GM11168 (cell line): ENCODE measurements around the gene KCTD12.

Source experiments
- in situ Hi-C: fragments of 300-500 bp; cut with MboI; formaldehyde crosslinking; loops from one replicate; pipeline ENCODE4 v1.12.0; 2022; ENCODE audit warnings: low sequenced_read_pairs; ENCODE audit not compliant: unreplicated experiment

KCTD12 gene

DNA sequence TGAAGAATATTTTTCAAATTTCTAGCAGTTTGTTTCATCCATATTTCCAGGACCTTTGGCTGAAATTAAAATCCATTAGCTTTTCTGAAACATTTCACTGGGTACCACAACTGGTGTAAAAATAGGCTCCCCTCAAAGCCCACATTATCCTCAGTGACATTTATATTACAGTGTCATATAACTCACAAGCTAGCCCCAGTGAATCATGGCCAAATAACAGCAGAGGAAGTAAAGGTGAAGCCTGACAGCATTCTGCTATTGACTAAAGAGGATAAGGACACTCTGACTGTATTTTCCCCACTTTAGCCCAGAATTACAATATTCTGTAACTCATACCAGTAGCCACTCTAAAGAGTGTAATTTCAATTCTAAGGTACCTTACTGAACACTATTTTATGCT, 21.9 kb downstream of the KCTD12 start:
- in situ Hi-C loops: no loop called here

DNA sequence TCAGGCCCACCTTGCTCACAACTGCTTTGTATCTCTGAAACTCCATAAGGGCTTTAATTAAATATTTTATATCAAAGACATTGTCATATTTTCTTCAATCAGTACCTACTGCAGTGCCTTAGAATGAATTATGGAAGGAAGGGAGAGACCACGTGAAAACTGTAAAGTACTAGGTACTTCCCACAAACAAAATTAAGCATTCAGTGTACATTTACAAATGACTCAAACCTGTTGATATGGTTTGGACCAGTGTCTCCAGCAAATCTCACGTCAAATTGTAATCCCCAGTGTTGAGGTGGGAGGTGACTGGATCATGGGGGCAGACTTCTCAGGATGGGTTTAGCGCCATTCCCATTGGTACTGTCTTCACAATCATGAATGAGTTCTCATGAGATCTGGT, 23.2 kb downstream of the KCTD12 start:
- in situ Hi-C loops: no loop called here

DNA sequence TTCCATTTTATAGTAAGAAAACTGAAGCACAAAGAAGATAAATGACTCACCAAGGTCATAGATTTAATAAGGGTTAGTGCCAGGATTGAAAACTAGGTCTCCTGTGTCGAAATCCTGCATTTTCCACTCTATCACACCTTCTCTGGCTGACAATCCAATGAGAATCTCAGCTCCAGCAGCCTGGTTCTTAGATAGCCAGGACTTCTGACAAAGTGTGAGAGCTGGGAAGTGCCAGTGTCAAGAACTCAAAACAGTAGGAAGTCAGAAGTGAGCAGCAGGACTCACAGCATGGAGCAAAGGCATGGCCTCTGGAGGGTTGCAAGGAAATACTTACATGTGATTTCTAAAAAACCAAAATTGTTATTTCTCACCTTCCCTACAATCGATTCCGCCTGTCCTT, 24.3 kb downstream of the KCTD12 start:
- in situ Hi-C loops: no loop called here

DNA sequence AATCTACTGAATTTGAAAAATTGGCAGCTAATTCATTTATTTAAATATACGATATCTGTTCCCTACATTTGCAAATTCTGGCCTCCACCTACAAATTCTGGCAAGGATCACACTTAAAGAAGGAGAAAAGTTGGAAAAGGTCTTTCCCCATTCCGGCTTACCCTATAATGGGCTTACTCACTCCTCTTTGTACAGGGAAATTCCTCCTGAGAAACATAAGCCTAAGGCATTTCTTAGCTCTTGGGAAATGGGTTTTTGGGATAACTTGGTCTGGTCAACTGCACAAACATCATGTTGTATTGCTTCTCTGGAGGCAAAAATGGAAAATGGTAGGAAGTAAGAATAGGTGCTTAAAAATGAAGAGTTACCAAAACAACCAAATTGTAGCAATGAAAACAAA, 25.5 kb downstream of the KCTD12 start:
- in situ Hi-C loops: no loop called here

- in situ Hi-C loops: no loop called here
These were observed 31.3 kb downstream of the KCTD12 start for GRCh38 chr13:76854894-76855293.

- in situ Hi-C loops: no loop called here
These were observed 32.1 kb downstream of the KCTD12 start for GRCh38 chr13:76853921-76854608.

DNA sequence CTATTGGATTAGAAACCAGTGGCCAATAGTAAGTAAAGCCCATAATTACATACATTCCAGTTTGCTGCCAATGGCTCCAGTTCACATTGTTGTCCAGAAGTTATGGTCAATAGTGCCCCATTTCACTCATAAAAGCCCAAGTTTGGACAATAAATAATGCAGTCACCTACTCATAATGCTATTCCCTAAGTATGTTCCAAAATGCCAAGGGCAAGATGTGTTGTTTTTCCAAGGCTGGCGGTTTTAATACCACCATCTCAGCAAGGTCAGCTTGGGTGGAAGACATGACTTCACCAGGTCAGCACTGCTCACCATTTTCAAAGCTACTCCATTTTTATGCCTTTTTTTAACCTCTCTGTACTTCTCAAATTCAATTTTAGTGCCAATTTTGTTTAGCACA, 32.7 kb downstream of the KCTD12 start:
- in situ Hi-C loops: no loop called here

GRCh38 chr13:76852986-76853385, 33.2 kb downstream of the KCTD12 start:
- in situ Hi-C loops: no loop called here

DNA sequence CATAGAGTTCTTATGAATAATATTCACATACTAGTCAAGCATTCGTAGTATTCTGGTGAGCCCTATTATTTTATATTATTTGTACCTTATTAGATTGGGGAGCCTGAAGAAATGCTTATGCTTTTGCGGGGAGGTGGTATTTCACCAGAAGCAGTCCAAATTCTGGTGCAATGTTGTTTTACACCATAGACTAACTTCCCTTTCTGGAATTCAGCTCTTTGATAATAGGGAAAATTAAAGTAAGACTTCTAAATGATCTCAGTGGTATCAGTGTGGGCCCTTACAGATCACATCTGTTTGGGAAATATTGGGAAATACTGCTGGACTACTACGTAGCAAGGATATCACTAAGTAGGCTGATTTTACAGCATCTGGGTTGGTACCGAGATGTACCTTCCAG, 34.2 kb downstream of the KCTD12 start:
- in situ Hi-C loops: no loop called here

DNA sequence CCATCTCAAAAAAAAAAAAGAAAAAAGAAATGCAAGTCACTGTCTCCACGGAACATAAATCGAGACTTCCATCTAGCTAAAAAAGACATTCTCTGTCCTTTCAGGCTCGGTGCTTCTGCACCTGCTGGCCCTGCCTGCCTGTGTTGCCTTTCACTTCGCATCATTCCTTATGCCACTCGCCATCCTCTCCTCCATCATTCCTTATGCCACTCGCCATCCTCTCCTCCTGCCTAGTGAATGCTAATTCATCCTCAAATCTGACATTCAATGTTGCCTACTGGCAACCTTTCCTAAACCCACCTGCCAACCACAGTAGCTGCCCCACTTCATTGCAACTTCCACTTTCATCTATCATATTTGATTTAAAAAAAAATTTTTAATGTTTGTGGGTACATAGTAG, 36.7 kb downstream of the KCTD12 start:
- in situ Hi-C loops: no loop called here

GRCh38 chr13:76848596-76848995, 37.6 kb downstream of the KCTD12 start:
- in situ Hi-C loops: no loop called here

DNA sequence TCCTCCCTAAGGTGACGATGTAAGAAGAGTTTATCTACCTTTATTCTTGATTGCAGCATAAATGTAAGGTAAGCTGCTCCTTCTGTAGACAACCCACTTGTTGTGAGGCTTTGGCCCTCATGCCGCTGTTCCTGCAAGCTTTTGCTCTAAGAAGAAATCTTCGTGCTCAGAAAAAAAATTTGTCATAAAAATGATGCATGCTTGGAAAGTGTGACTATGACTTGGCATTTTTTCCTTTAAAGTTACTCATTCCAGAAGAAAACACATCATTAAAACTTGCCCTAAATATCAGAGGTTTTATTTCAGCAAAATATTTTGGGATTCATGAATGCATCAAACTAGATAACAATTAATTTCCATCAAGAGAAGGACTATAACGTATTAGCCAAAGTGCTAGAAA, 39.8 kb downstream of the KCTD12 start:
- in situ Hi-C loops: no loop called here

DNA sequence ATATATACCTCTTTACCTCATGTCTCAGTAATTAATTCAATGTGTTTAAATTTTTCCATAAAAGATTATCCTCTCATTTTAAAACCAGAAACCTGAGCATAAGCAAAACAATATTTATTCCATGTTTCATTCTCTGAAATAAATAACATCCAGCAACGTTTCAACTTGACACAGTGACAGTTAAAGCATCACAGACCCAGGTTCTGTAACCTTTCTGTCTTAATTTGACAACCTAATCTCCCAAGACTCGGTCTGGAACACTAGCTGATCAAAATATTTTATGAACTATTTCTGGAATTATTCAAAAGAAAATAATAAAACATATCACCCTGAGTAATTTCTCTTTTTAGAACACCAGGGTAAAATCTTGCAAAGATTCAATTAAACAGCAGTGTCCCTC, 40.3 kb downstream of the KCTD12 start:
- in situ Hi-C loops: no loop called here

DNA sequence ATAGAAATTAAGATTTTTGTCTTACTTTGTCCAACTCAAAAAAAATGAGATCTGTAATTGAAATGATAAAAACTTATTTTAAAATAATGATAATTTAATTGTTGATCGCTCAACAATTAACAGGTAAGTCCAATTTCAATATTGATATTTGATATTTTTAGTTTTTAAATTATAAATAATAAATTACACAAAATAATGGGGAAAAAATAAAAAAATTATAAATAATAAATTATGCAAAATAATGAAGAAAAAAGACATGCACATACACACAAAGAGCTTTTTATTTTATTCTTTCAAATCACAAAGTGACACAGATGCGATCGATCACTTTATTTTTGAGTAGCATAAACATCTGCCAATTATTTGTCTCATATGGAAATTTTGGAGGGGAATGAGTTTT, 40.8 kb downstream of the KCTD12 start:
- in situ Hi-C loops: no loop called here

GRCh38 chr13:76837801-76838200, 48.4 kb downstream of the KCTD12 start:
- in situ Hi-C loops: no loop called here

DNA sequence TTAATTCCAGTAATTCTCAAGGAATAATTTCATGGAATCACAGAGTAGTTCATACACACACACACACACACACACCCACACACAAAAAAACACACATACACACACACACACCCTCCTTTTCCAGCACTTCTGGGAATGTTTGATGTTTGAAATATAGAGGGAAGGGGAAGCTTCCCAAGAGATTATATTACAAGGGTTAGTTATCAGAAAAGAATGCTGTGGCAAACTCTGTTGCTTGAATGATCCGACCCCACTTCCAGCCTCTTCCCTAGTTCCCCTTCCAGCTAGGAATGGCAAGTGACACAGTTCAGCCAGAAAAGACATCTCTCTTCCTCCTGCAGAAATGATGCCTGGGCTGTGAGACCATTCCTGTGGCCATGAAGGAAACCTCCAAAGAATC, 49.9 kb downstream of the KCTD12 start:
- in situ Hi-C loops: no loop called here

GRCh38 chr13:76833441-76833954, 52.7 kb downstream of the KCTD12 start:
- in situ Hi-C loops: no loop called here

DNA sequence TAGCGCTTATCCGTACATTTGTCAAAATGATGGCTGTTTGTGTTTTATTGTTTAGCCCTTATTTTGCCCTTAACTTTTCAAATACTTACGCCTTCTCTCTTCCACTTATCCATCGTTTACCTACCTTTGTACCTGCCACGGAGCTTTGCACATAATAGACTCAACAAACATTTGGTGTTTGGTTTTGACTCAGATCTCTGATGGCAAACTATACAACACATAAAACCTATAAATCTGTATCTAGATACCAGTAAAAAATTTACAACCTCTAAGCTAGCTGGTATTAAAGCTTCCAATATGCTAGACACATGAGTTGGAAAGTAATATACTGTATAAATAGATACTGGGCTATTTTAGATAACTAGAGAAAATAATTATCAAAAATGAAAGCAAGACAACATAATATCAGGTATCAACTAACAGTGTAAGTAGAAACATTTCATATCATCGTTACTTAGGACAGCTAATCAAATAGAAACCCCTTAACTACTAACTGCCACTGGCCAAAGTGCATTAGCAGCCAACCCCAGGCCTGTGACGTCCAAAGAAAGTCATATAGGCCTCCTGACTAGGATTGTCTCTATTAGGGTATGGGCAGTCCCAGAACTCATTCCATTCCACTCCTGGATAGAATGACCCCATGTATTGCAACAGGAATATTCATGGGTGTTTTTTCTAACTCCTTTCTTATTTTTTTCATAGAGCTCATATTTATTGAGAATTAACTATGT, 53.8 kb downstream of the KCTD12 start:
- in situ Hi-C loops: no loop called here

GRCh38 chr13:76830805-76831204, 55.4 kb downstream of the KCTD12 start:
- in situ Hi-C loops: no loop called here
